Stomach (tissue), 9 donors: ENCODE measurements around the gene ODF4. TPM values are rescaled to one million over a fixed set of nuclear protein-coding genes. Genes with fewer than 3 reads are reported as not detected.

ENCODE experiments used
- DNase-seq, 2 donors: peaks; one replicate each; pipeline versions ENCODE4 v3.0.0 to v3.0.0-alpha.2; 2013 to 2019
- H3K27ac ChIP-seq, 5 donors: fragments of 200-600 bp in 4 of 5; sonication (generic) in 4 of 5; one replicate each; pipeline ENCODE4 v1.5.1; 2013 to 2019; ENCODE audit warnings: mild to moderate bottlenecking in 1 of 5, moderate library complexity in 1 of 5
- H3K27me3 ChIP-seq, 3 donors: fragments of 200-600 bp; sonication (generic); one replicate each; pipeline ENCODE4 v1.5.1; 2017 to 2019; ENCODE audit warnings: mixed run types in 1 of 3
- H3K36me3 ChIP-seq, 4 donors: fragments of 200-600 bp; sonication (generic); 1 replicate in 3 of 4; 2 replicates in 1 of 4; pipeline ENCODE4 v1.5.1; 2016 to 2019
- H3K4me1 ChIP-seq, 4 donors: fragments of 200-600 bp; sonication (generic); one replicate each; pipeline ENCODE4 v1.5.1; 2016 to 2019
- H3K4me3 ChIP-seq, 4 donors: fragments of 200-600 bp; sonication (generic) in 3 of 4; one replicate each; pipeline ENCODE4 v1.5.1; 2016 to 2019; ENCODE audit warnings: mild to moderate bottlenecking in 1 of 4
- H3K9me3 ChIP-seq, 4 donors: fragments of 200-600 bp; sonication (generic); one replicate each; pipeline ENCODE4 v1.5.1; 2016 to 2019
- CTCF ChIP-seq, 7 experiments: fragments of 450-650 bp in 4 of 7; fragments of 200-600 bp in 3 of 7; sonication (generic) in 3 of 7; IDR thresholded peaks; one replicate each; pipeline ENCODE4 v1.5.1; 2016 to 2019; ENCODE audit warnings: antibody characterized with exemption in 7 of 7, control low read depth in 2 of 7, mild to moderate bottlenecking in 1 of 7
- EP300 ChIP-seq: sonication (generic); formaldehyde crosslinking; IDR thresholded peaks from one replicate; pipeline ENCODE4 v1.6.1; 2017; ENCODE audit warnings: antibody characterized with exemption
- POLR2A ChIP-seq, 4 donors: fragments of 450-650 bp; IDR thresholded peaks; one replicate each; pipeline ENCODE4 v1.6.1; 2016; ENCODE audit warnings: antibody characterized with exemption in 4 of 4, control low read depth in 2 of 4, mild to moderate bottlenecking in 1 of 4, moderate library complexity in 1 of 4
- POLR2AphosphoS5 ChIP-seq, 3 donors: sonication (generic); formaldehyde crosslinking; IDR thresholded peaks; one replicate each; pipeline ENCODE4 v1.6.1; 2016; ENCODE audit warnings: antibody characterized with exemption in 3 of 3
- WGBS, 5 donors: extraction: QIAGEN DNeasy Blood & Tissue Kit in 3 of 5; methylation state at CpG; one replicate each; pipeline versions ENCODE4 v1.1.5 to v1.1.7; 2013 to 2018; 5-methylcytosine and 5-hydroxymethylcytosine counted together
- intact Hi-C: fragments of 100-400 bp; cut with DNase I; formaldehyde crosslinking; loops from one replicate; pipeline ENCODE4 v1.15.1; 2023; ENCODE audit warnings: low total_unique reads
- polyA plus RNA-seq, 3 donors: library from polyadenylated mRNA; stranded (reverse); fragments of 200-250 nt; gene quantifications; one replicate each; pipeline ENCODE4 v1.2.3, GENCODE V29; 2013
- total RNA-seq, 5 donors: library from RNA; depleted of rRNA; stranded (reverse); fragments of >200 nt; gene quantifications; one replicate each; pipeline versions ENCODE4 v1.1.0 to v1.2.3, GENCODE V29; 2014 to 2016
- donor health status: healthy with polysubstance abuse.
- donor health status: Bipolar disorder and iron deficiency.
- donor health status: healthy.

Gene ODF4
- total and polyA plus RNA-seq, 8 donors = not detected

GRCh38 chr17:8314797-8315763 lies 24.6 kb upstream of the ODF4 start:
- no peaks in the 10 kb centered on the region for H3K36me3 ChIP-seq
- WGBS, 5 donors = 11 to 24% (median 16%) methylated on average over 24 to 29 of the region's 29 CpGs
- no peak overlapping the region for H3K27ac ChIP-seq
- intact Hi-C loops = no loop called here
- H3K9me3 ChIP-seq = no peaks in the 10 kb centered on the region
- DNase-seq = peak; percentile 26 to 43
- H3K4me3 ChIP-seq = no peak overlapping the region
- TF ChIP-seq EP300 (no peak), POLR2A (IDR thresholded peaks at IDR 0.05) (no peak), POLR2AphosphoS5 (IDR thresholded peaks at IDR 0.05) (no peak), CTCF (IDR thresholded peaks at IDR 0.05) (no peak)
- H3K27me3 ChIP-seq = peaks cover 0 to 87% (median 48%) of the 10 kb centered on the region in 3 donors
- H3K4me1 ChIP-seq = peaks cover 7 to 16% (median 11%) of the 10 kb centered on the region in 4 donors

GRCh38 chr17:8315764-8316217 lies 23.8 kb upstream of the ODF4 start:
- TF ChIP-seq EP300 (no peak), POLR2A (IDR thresholded peaks at IDR 0.05) (no peak), CTCF (IDR thresholded peaks at IDR 0.05) (no peak), POLR2AphosphoS5 (IDR thresholded peaks at IDR 0.05) (no peak)
- H3K9me3 ChIP-seq = no peaks in the 10 kb centered on the region
- H3K4me1 ChIP-seq = peaks cover 7 to 16% (median 11%) of the 10 kb centered on the region in 4 donors
- no peaks in the 10 kb centered on the region for H3K36me3 ChIP-seq
- no peak overlapping the region for H3K27ac ChIP-seq
- H3K4me3 ChIP-seq = no peak overlapping the region
- 39 to 64% (median 46%) methylated on average over 13 to 26 of the region's 26 CpGs for WGBS, 5 donors
- DNase-seq = no peak
- intact Hi-C loops = no loop called here
- H3K27me3 ChIP-seq = peaks cover 0 to 80% (median 41%) of the 10 kb centered on the region in 3 donors

GRCh38 chr17:8318010-8318935 lies 21.4 kb upstream of the ODF4 start:
- H3K36me3 ChIP-seq = no peaks in the 10 kb centered on the region
- peaks cover 0 to 55% (median 19%) of the 10 kb centered on the region in 3 donors for H3K27me3 ChIP-seq
- no peak for DNase-seq

More at GRCh38 chr17:8318010-8318935, 21.4 kb upstream of the ODF4 start:
- peaks cover 7 to 16% (median 11%) of the 10 kb centered on the region in 4 donors for H3K4me1 ChIP-seq
- TF ChIP-seq POLR2AphosphoS5 (IDR thresholded peaks at IDR 0.05) = no peak
- no peak for TF ChIP-seq CTCF (IDR thresholded peaks at IDR 0.05)
- TF ChIP-seq EP300 = no peak
- TF ChIP-seq POLR2A (IDR thresholded peaks at IDR 0.05) = no peak
- H3K27ac ChIP-seq = no peak overlapping the region
- 73 to 82% (median 80%) methylated on average over 15 to 24 of the region's 24 CpGs for WGBS, 5 donors
- no peaks in the 10 kb centered on the region for H3K9me3 ChIP-seq
- intact Hi-C loops = no loop called here
- no peak overlapping the region for H3K4me3 ChIP-seq
